Vagina (tissue), 2 donors: ENCODE measurements around the gene TLCD1. TPM values are rescaled to one million over a fixed set of nuclear protein-coding genes. Genes with fewer than 3 reads are reported as not detected.

Experiments
- DNase-seq, 2 donors: peaks; one replicate each; pipeline ENCODE4 v3.0.0-alpha.2; 2017; ENCODE audit errors: extremely low spot score in 2 of 2
- H3K27ac ChIP-seq: fragments of 200-600 bp; sonication (generic); one replicate; pipeline ENCODE4 v1.5.1; 2019
- H3K27me3 ChIP-seq: fragments of 200-600 bp; sonication (generic); one replicate; pipeline ENCODE4 v1.5.1; 2019
- H3K36me3 ChIP-seq, 2 donors: fragments of 200-600 bp; sonication (generic); one replicate each; pipeline ENCODE4 v1.5.1; 2017 to 2019
- H3K4me1 ChIP-seq: fragments of 200-600 bp; sonication (generic); one replicate; pipeline ENCODE4 v1.5.1; 2019
- H3K4me3 ChIP-seq, 2 donors: fragments of 200-600 bp; sonication (generic); 1 replicate in 1 of 2; 2 replicates in 1 of 2; pipeline ENCODE4 v1.5.1; 2016 to 2019
- H3K9me3 ChIP-seq: fragments of 200-600 bp; sonication (generic); one replicate; pipeline ENCODE4 v1.5.1; 2019
- POLR2A ChIP-seq, 2 donors: fragments of 450-650 bp; IDR thresholded peaks; one replicate each; pipeline ENCODE4 v1.6.1; 2017; ENCODE audit warnings: antibody characterized with exemption in 2 of 2, mild to moderate bottlenecking in 2 of 2, moderate library complexity in 2 of 2
- POLR2AphosphoS5 ChIP-seq, 2 donors: sonication (generic); formaldehyde crosslinking; IDR thresholded peaks; one replicate each; pipeline ENCODE4 v1.9.0; 2017; ENCODE audit warnings: antibody characterized with exemption in 2 of 2, mild to moderate bottlenecking in 2 of 2, low read depth in 1 of 2; ENCODE audit not compliant: insufficient read depth in 1 of 2
- intact Hi-C: fragments of 100-400 bp; cut with DNase I; formaldehyde crosslinking; loops from one replicate; pipeline ENCODE4 v1.15.1; 2023
- total RNA-seq: library from RNA; depleted of rRNA; stranded (reverse); fragments of >200 nt; gene quantifications from one replicate; pipeline ENCODE4 v1.2.3, GENCODE V29; 2016
- TF ChIP-seq, protein P1 (sequence below), 3 experiments: fragments of 450-650 bp in 2 of 3; fragments of 200-600 bp in 1 of 3; sonication (generic) in 1 of 3; IDR thresholded peaks; one replicate each; pipeline ENCODE4 v1.5.1; 2017 to 2019; ENCODE audit warnings: antibody characterized with exemption in 3 of 3, mild to moderate bottlenecking in 2 of 3, moderate library complexity in 2 of 3

TLCD1 gene
- total RNA-seq, 1 donor from 2014 or later = 2.9 TPM

DNA sequence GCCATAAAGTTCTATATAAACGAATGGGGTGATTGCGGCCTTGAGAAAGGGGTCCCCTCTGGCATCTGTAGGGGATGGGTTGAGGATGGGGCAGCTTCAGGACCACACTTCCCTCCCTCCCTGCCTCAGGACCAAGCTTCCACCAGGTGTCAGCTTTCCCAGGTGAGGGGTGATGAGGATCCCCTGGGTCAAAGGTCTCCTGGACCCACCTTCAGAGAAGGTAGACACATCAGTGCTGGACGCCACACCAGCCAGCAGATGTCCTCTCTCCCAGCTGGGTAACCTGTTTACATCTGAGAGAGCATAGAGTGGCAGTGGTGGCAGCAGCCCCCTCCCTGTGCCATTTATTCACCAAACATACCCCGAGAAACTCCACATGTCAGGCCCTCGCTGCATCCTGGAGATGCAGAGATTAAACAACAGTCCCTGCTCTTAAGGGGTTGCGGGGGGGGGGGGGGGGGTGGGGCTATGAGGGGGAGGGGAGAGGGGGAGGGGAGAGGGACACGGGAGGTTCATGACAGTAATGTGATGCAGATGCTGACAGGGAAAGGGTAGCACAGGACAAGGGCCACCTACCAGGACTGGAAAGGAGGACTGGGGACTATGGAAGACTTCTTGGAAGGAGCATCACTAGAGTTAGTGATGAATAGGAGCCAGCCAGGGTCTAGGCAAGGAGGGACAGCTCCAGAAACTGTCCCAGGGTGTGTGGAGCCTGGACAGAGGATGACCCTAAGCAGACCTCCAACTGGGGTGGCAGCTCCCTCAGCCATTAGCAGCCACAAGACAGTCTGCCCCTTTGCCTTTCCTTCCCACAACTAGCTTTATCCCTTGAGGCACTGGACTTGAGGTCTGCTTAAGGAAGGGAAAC is 19.3 kb downstream of the TLCD1 start:
- Histone ChIP-seq H3K4me3 (no peak overlapping the region), H3K27me3 (no peaks in the 10 kb centered on the region), H3K9me3 (no peaks in the 10 kb centered on the region), H3K27ac (no peak overlapping the region), H3K36me3 (peaks cover 0 to 29% of the 10 kb centered on the region in 2 donors), H3K4me1 (peaks cover 16% of the 10 kb centered on the region)
- no peak for TF ChIP-seq POLR2AphosphoS5 (IDR thresholded peaks at IDR 0.05; ENCODE audit: insufficient read depth in 1 of 2, low read depth in 1 of 2)
- intact Hi-C loops = no loop called here
- DNase-seq = no peak

DNA sequence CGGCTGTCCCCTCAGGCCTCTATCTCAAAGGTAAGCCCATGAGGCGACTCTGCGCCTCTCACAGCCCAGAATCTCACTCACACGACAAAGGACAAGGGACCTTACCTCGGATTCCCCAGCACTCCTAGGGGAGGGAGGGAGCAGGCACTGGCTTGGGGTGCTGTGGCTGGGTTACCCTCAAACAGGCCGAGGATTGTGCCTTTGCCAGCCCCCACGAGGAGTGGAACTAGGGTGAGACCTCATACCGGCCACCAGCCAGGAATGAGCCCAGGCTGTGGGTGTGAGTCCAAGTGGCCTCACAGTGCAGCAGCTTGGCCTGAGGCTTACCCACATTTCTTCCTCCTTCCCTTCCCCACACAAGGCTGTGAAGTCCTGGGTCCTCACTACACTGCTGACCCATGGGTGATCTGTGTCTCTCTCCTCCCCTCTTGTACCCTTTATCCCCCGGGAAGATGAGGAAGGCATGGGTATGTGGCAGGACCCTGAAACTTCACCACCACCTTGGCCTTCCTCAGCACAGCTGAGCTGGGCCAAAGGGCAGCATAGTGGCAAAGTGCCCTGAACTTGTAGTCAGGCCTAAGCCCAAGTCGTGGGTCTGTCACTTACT is 20.2 kb downstream of the TLCD1 start:
- H3K4me1 ChIP-seq = peaks cover 12% of the 10 kb centered on the region
- H3K36me3 ChIP-seq = peaks cover 0 to 38% of the 10 kb centered on the region in 2 donors
- no peak overlapping the region for H3K4me3 ChIP-seq
- DNase-seq = no peak
- TF ChIP-seq, protein P1, sequence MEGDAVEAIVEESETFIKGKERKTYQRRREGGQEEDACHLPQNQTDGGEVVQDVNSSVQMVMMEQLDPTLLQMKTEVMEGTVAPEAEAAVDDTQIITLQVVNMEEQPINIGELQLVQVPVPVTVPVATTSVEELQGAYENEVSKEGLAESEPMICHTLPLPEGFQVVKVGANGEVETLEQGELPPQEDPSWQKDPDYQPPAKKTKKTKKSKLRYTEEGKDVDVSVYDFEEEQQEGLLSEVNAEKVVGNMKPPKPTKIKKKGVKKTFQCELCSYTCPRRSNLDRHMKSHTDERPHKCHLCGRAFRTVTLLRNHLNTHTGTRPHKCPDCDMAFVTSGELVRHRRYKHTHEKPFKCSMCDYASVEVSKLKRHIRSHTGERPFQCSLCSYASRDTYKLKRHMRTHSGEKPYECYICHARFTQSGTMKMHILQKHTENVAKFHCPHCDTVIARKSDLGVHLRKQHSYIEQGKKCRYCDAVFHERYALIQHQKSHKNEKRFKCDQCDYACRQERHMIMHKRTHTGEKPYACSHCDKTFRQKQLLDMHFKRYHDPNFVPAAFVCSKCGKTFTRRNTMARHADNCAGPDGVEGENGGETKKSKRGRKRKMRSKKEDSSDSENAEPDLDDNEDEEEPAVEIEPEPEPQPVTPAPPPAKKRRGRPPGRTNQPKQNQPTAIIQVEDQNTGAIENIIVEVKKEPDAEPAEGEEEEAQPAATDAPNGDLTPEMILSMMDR (IDR thresholded peaks at IDR 0.05) = no peak
- TF ChIP-seq POLR2AphosphoS5 (IDR thresholded peaks at IDR 0.05; ENCODE audit: insufficient read depth in 1 of 2, low read depth in 1 of 2) = no peak
- TF ChIP-seq POLR2A (IDR thresholded peaks at IDR 0.05) = no peak
- H3K9me3 ChIP-seq = no peaks in the 10 kb centered on the region
- no peak overlapping the region for H3K27ac ChIP-seq
- intact Hi-C loops = no loop called here
- no peaks in the 10 kb centered on the region for H3K27me3 ChIP-seq

DNA sequence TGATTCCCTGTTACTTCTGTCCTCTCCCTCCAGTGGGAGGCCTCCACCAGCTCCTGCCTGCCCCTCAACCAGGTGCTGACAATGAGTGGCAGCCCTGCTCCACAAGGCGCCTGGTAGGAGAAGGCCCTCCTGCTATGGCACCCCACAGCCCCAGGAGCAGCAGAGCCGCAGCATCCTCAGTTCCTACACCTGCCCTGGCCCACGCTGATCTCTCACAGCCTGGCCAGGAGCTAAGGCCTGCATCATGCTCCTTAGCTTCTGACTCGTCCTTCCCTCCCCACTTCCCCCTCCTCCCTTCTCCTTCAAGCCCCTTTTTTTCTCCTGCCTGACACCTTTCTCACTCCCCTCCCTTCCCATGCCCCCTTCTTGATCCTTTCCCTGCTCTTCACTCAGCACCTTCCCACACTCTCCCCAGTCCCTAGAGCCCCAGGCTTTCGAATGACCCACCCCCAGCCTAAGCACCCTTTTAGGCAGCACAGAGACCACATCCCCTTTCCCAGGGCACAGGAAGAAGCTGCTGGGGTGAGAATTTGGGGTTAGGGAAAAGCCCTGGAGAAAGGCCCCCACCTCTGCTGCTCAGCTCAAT is 20.9 kb downstream of the TLCD1 start:
- intact Hi-C loops = no loop called here
- Histone ChIP-seq H3K9me3 (no peaks in the 10 kb centered on the region), H3K36me3 (peaks cover 2 to 45% of the 10 kb centered on the region in 2 donors), H3K27ac (no peak overlapping the region), H3K27me3 (no peaks in the 10 kb centered on the region), H3K4me1 (peaks cover 8% of the 10 kb centered on the region), H3K4me3 (no peak overlapping the region)
- no peak for TF ChIP-seq POLR2AphosphoS5 (IDR thresholded peaks at IDR 0.05; ENCODE audit: insufficient read depth in 1 of 2, low read depth in 1 of 2)
- TF ChIP-seq POLR2A (IDR thresholded peaks at IDR 0.05) = no peak
- TF ChIP-seq, protein P1 (IDR thresholded peaks at IDR 0.05) = no peak
- no peak for DNase-seq

DNA sequence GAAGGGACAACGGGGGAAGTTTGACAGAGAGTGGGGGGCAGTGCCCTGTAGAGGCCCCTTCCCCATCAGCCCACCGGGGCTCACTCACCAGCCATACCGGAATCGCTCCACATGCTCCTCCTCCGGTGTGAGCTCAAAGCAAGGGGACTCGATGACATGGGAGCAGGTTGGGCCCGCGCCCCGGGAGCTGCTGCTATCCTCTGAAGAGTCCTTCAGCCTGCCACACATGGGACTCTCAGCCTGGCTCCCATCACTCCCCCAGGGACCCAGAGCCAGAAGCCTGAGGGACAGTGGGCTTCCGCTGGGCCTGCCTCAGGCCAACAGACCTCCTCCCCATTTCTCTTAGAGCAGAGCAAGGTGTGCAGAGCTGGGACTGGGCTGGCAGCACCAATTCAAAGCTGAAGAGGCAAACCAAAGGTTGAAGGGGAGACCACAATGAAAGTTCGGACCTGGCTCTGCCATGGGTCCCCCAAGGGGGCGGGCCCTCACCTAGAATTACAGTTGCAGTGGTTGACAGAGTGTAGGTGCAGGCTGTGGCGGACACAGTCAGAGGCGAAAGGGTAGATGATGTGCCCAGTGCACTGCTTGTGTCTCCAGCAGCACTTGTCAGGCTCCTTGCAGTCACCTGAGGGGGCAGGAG is 21.7 kb downstream of the TLCD1 start:
- H3K27ac ChIP-seq = no peak overlapping the region
- no peaks in the 10 kb centered on the region for H3K4me1 ChIP-seq
- H3K9me3 ChIP-seq = no peaks in the 10 kb centered on the region
- TF ChIP-seq POLR2AphosphoS5 (IDR thresholded peaks at IDR 0.05; ENCODE audit: insufficient read depth in 1 of 2, low read depth in 1 of 2) (no peak), POLR2A (IDR thresholded peaks at IDR 0.05) (no peak)
- TF ChIP-seq, protein P1 (IDR thresholded peaks at IDR 0.05) = no peak
- intact Hi-C loops = no loop called here
- DNase-seq = no peak
- H3K36me3 ChIP-seq = peaks cover 6 to 53% of the 10 kb centered on the region in 2 donors
- no peaks in the 10 kb centered on the region for H3K27me3 ChIP-seq
- no peak overlapping the region for H3K4me3 ChIP-seq

DNA sequence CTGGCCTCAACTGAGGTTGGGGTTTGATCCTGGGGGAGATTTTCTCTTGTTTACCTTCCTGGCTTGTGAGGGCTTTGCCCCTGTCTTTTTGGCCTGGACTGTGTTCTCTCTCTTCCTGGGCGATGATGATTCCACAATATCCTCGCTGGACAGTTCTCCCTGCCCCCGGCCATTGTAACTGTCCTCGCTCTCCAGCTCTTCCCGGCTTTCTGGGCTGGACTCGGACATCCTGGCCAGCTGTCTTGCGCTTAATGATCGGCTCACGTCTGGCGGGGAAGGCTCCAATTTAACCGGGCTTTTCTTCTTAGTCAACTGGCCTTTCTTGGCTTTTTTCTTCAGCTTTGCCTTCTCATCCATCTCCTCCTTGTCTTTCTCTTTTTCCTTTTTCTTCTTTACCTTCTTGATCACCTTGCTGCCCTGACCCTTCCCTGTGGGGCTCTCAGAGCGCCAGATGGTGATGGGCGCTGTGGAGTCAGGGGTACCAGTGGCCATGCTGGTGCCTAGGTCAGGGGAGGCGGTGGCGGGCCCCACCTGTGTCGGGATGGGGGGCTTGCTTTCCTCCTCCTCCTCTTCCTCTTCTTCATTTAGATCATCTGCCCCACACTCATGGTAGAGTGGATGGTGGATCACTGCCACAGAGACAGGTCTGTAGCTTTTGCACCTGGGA is 22.3 kb downstream of the TLCD1 start:
- DNase-seq = no peak
- TF ChIP-seq POLR2A (IDR thresholded peaks at IDR 0.05) = no peak
- TF ChIP-seq, protein P1 (IDR thresholded peaks at IDR 0.05) = no peak
- TF ChIP-seq POLR2AphosphoS5 (IDR thresholded peaks at IDR 0.05; ENCODE audit: insufficient read depth in 1 of 2, low read depth in 1 of 2) = no peak
- Histone ChIP-seq H3K27me3 (no peaks in the 10 kb centered on the region), H3K4me3 (no peak overlapping the region), H3K27ac (no peak overlapping the region), H3K9me3 (no peaks in the 10 kb centered on the region), H3K36me3 (peaks cover 6 to 60% of the 10 kb centered on the region in 2 donors), H3K4me1 (no peaks in the 10 kb centered on the region)
- intact Hi-C loops = no loop called here
